ENCODE data around the gene SND1.

DNA sequence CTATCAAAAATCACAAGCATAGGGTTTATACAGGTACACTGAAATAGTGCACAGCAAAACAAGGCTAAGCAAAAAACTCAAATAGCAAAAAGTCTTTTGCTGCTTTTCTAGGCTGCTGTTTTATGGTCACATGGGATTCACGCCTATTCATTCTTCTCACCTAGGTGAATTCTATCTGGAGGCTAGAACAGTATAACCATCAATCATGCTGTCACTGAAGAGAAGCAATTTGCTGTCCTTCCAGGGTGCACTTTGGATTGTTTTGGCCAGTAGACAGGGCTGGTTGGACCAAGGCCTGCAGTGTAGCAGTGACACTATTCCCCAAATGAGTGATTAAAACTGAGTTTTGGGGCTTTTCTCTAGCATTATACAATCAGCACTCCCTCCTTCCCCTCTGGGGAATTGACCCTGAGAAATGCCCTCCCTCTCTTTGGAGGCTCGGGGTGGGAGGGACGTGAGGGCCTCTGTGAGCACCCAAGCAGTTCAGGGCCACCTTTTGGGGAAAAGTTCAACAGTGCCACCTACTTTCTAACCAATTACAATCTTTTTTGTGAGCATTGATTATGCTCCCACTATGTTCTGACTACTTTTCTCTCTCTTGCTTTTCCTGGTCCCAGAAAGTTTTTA, 16.2 kb upstream of the SND1 start:
- no peak for TF ChIP-seq MYC (IDR thresholded peaks at IDR 0.05; ENCODE audit: low read depth, low read length)
- TF ChIP-seq, protein P1, sequence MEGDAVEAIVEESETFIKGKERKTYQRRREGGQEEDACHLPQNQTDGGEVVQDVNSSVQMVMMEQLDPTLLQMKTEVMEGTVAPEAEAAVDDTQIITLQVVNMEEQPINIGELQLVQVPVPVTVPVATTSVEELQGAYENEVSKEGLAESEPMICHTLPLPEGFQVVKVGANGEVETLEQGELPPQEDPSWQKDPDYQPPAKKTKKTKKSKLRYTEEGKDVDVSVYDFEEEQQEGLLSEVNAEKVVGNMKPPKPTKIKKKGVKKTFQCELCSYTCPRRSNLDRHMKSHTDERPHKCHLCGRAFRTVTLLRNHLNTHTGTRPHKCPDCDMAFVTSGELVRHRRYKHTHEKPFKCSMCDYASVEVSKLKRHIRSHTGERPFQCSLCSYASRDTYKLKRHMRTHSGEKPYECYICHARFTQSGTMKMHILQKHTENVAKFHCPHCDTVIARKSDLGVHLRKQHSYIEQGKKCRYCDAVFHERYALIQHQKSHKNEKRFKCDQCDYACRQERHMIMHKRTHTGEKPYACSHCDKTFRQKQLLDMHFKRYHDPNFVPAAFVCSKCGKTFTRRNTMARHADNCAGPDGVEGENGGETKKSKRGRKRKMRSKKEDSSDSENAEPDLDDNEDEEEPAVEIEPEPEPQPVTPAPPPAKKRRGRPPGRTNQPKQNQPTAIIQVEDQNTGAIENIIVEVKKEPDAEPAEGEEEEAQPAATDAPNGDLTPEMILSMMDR (IDR thresholded peaks at IDR 0.05; ENCODE audit: extremely low read depth in 1 of 2, insufficient read depth in 1 of 2, low read depth in 1 of 2, low read length in 2 of 2) = no peak
- TF ChIP-seq POLR2A (IDR thresholded peaks at IDR 0.05; ENCODE audit: low read depth, low read length) = no peak
- TF ChIP-seq JUN (IDR thresholded peaks at IDR 0.05; ENCODE audit: borderline replicate concordance, insufficient read depth, insufficient read length, low read depth) = no peak
- no peak for TF ChIP-seq EZH2 (IDR thresholded peaks at IDR 0.05; ENCODE audit: borderline replicate concordance, low read depth, low read length, severe bottlenecking)
- TF ChIP-seq, protein P2, sequence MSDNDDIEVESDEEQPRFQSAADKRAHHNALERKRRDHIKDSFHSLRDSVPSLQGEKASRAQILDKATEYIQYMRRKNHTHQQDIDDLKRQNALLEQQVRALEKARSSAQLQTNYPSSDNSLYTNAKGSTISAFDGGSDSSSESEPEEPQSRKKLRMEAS (IDR thresholded peaks at IDR 0.05; ENCODE audit: insufficient read depth, insufficient read length) = no peak
- TF ChIP-seq POLR2AphosphoS5 (IDR thresholded peaks at IDR 0.05; ENCODE audit: insufficient read depth, low read depth, low read length) = no peak

Measured in endothelial cell of umbilical vein (primary cell).